Brain pericyte (primary cell): ENCODE data around the gene ELAVL1.

Source experiments
- DNase-seq: peaks from one replicate; pipeline ENCODE4 v3.0.0-alpha.2; 2012; ENCODE audit warnings: low read depth, low spot score

Gene ELAVL1

DNA sequence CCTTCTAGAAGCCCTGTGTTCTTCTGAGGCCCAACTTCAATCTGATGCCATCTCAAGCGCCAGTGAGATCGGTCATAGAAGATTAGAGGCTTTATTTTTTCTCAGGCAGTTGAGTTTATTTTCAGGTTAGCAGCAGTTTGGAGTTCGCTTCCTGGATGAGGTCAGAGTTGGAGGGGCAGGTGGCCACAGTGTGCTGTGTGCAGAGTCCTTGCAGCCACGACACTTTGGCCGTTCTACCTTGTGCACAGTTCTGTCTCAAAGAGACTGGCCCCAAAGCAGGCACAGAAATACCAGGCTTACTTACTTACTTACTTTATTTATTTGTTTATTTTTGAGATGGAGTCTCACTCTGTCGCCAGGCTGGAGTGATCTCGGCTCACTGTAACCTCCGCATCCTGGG is 15.9 kb upstream of the ELAVL1 start:
- no peak for DNase-seq

GRCh38 chr19:8020681-8021080 is 15.2 kb upstream of the ELAVL1 start:
- no peak for DNase-seq

- DNase-seq: no peak
Observed at GRCh38 chr19:8017808-8018207, 12.4 kb upstream of the ELAVL1 start.

DNA sequence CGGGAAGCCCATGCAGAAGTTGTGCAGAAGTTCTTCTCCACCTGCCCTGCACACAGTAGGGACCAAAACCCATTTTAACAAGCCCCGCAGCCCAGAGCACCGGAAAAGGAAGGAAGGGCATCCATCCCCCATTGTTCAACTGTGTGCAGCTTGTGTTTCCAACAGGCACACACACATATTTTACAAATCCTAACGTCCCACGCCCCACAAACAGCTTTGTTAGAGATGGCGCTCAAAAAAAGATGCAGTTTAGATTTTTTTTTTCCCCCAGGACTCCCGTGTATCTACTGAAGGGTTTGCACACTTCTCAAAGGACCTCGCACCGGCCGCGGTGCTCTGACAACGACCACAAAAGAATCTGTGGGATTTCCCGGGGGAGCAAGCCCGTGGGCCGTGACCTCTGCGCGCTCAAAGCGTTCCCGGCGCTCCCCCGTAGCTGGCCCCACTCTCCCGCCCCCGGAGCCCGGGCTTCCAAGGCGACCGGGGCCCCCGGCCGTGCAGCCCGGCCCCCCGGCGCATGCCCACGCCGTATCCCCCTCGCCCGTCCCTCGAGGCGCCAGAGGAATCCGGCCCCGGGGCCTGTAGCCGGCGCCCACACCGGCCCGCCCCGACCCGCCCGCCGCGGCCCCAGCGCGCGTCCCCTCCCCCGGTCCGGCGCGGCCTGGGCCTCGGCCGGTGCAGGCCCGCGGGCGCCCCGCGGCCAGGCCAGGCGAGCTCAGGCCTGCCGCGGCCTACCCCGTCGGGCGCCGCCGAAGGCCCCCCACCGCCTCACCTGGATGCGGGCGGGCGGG is 523 bp downstream of the ELAVL1 start:
- DNase-seq: no peak

DNA sequence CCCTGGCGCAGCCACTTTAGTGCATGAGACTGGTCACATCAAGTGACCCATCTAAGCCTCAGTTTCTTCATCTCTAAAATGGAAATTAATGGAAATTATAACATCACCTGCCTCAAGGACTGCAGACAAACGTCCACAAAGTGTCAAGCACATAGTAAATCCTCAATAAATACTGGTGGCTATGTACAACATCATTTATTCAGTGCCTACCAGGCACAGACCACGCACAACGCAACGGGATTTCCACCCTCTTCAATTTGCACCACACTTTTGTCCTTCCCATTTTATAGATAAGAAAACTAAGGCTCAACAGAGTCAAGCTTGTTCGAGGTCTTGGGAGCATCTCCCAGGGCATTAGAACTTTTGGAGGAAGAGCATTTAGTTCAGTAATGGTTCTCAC is 1.4 kb downstream of the ELAVL1 start:
- DNase-seq: no peak

- peak; percentile 42 for DNase-seq
Observed at GRCh38 chr19:8001995-8002849, 3.2 kb downstream of the ELAVL1 start.

DNA sequence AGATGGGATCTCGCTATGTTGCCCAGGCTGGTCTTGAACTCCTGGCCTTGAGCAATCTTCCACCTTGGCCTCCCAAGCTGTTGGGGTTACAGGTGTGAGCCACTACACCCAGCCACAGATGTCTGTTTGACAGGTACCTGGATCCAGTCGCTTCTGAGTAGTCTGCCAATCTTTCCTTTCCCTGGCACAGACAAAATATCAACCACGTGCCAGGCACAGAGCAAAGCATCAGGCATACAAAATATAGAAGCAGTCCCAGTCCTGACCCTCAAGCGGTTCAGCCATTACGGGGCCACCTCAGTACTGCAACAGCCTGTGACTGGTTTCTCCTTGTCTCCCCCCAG is 3.8 kb downstream of the ELAVL1 start:
- DNase-seq: no peak

- no peak for DNase-seq
Observed at GRCh38 chr19:8000298-8001038, 5.0 kb downstream of the ELAVL1 start.

GRCh38 chr19:7999376-7999775 is 6.1 kb downstream of the ELAVL1 start:
- no peak for DNase-seq

- DNase-seq: no peak
Observed at GRCh38 chr19:7997809-7998480, 7.5 kb downstream of the ELAVL1 start.

DNA sequence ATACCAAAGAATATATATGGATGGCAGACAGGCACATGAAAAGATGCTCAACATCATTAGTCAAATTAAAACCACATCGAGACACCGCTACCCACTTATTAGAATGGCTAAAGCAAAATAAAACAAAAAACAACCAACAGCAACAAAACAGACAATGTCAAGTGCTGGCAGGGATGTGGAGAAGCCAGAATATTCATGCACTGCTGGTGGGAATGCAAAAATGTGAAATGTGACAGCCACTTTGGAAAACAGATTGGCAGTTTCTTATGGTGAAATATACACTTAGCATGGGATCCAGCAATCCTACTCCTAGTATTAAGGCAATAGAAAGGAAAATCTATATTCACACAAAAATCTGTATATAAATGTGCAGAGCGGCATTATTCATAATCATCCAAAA is 8.6 kb downstream of the ELAVL1 start:
- DNase-seq: no peak

GRCh38 chr19:7995810-7996158 is 9.7 kb downstream of the ELAVL1 start:
- DNase-seq: no peak

DNA sequence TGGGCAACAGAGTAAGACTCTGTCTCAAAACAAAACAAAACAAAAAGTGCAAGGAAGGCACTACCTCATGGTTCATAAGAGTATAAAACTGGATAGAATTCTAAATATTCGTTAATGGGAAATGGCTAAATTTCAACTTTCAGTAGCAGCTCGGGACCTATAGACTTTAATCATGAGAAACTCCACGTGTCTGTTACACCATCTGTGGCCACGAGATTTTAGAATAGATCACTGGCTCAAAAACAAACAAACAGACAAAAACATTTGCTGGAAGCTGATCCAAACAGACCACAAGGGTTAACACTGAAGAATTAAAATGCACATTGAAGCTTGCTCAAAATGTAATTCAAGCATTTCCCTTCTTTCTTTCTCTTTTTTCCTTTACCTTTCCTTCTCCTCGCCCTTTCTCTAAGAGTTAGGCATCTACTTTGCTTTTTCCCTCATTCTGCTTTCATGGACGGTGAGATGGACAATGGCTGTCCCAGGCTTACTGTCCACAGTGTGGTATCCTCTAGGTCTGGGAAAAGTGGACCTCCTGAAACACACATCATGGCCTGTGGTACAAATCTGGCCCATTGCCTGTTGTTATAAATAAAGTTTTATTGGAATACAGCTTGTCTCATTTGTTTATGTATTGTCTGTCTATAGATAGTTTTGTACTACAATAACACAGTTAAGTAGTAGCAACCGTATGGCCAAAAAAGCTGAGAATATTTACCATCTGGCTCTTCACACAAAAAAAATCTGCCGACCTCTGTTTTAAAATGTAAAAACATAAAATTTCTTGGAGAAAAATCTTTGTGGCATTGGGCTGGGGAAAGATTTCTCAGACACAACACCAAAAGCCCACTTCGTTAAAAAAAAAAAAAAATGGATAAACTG is 10.3 kb downstream of the ELAVL1 start:
- no peak for DNase-seq

DNA sequence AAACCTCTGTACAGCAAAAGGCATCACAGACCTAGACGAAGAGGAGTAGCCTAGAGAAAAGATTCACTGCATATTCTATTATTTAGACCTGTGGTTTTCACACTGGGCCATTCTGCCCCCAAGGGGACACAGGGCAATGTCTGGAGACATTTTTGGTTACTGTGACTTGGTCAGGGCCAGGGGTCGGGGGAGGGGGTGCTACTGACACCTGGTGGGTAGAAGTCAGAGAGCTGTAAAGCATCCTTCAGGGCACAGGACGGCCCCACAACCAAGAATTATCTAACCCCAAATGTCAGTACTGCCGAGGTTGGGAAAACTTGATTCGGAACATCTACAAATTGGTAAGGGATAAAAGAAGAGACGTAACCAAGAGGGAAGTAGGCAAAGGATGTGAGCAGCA is 11.3 kb downstream of the ELAVL1 start:
- DNase-seq: no peak

- no peak for DNase-seq
Observed at GRCh38 chr19:7993560-7993959, 11.9 kb downstream of the ELAVL1 start.

GRCh38 chr19:7992575-7992974 is 12.9 kb downstream of the ELAVL1 start:
- DNase-seq: no peak

- no peak for DNase-seq
Observed at GRCh38 chr19:7989071-7989575, 16.3 kb downstream of the ELAVL1 start.

DNA sequence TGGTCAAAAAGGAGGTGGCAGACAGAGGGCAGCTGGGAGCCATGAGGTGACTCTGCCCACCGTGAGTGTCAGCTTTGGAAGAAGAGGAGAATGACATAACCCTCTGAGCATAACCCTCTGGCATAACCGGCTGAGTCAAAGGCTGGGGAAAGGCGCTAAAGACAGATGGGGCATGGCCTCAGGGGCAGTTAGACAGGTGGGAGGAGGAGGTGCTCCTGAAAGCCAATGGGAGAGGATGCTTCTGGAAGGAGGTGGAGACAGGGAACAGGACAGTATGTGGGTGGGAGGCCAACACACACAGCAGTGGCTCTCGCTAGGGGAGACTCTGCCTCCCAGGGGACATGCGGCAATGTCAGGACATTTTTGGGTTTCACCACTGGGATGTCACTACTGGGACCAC is 17.1 kb downstream of the ELAVL1 start:
- no peak for DNase-seq

GRCh38 chr19:7987114-7987768 is 18.2 kb downstream of the ELAVL1 start:
- DNase-seq: no peak
